Renal cortical epithelial cell (primary cell): ENCODE measurements around the gene ATAD3B. TPM values are rescaled to one million over a fixed set of nuclear protein-coding genes. Genes with fewer than 3 reads are reported as not detected.

Experiments
- DNase-seq: peaks from one replicate; pipeline ENCODE4 v3.0.0-alpha.2; 2011; ENCODE audit warnings: low read depth
- total RNA-seq: library from RNA; depleted of rRNA; stranded (reverse); fragments of >200 nt; gene quantifications from 2 replicates; pipeline ENCODE4 v1.2.3, GENCODE V29; 2014

ATAD3B gene
- total RNA-seq, 1 donor from 2014 or later: 12.2 TPM

- DNase-seq: no peak
These were observed 63.0 kb downstream of the ATAD3B start for GRCh38 chr1:1534401-1535154.

GRCh38 chr1:1535201-1536018 lies 63.8 kb downstream of the ATAD3B start:
- DNase-seq: no peak

DNA sequence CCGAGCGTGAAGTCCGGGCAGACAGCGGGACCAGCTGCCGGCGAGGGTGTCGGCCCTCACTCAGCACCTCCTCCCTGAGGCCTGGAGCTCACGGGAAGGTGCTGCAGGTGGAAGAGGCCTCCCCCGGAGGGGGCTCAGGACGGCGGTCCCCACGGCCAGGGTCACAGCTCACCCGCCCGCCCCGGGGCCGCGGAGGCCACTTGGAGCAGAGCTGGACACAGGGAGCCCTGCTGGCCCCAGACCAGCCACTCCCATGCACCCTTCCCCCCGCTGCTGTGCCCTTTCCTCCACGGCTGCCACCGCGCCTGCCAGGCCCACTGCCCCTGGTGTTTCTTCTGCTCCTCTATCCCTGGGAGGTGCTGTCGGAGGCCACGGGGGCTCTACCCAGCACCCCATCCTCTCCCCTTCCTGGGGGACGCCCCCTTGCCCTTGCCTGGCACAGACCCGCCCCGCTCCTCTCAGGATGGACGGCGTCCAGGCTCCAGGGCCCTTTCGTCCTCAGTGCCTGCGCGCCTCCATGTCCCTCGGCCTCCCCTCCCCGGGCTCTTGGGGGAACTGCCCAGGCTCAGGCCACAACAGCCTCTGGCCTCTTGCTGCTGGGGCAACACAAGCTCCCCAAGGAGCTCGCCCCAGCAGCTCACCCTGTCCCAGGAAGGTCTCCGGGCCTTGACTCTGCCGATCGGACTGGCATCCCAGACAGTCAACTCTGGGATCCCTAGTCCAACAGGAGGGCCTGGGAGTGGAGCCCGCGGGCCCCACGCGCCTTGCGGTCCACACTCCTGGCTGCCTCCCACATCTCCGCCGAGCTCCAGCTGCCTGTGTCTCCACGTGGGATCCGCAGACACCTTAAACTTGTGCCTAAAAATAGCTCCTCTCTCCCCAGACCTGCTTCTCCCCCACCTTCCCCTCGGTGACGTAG lies 64.7 kb downstream of the ATAD3B start:
- DNase-seq: no peak

DNA sequence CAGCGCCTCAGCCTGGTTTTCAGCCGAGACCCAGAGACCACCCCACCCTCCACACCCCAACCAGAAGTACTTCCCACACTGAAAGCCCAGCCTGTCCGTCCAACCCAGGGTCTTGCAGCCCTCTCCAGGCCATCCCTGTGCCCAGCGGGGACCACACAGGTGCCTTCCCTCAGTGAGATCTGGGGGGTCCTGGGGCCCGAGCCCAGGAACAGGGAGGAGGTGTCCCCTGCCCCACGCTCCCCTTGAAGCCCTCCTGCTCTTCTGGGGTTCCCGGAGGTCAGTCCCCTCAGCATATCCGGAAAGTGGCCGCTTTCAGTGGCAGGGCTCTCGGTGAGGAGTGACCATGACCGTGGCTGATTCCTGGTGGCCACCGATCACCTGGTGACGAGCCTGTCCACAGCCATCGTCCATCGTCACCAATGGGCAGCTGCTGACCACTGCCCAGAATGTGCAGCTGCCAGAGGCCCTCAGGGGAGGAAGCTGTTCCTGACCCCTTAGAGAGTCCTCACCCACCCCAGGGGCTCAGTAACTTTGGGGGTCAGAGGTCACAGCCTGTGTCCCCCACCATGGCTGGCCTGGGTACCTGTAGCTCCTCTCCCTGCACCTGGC lies 65.5 kb downstream of the ATAD3B start:
- DNase-seq: no peak

GRCh38 chr1:1537626-1538250 lies 66.2 kb downstream of the ATAD3B start:
- DNase-seq: no peak

GRCh38 chr1:1538334-1538733 lies 66.8 kb downstream of the ATAD3B start:
- no peak for DNase-seq

GRCh38 chr1:1538989-1539309 lies 67.4 kb downstream of the ATAD3B start:
- no peak for DNase-seq

DNA sequence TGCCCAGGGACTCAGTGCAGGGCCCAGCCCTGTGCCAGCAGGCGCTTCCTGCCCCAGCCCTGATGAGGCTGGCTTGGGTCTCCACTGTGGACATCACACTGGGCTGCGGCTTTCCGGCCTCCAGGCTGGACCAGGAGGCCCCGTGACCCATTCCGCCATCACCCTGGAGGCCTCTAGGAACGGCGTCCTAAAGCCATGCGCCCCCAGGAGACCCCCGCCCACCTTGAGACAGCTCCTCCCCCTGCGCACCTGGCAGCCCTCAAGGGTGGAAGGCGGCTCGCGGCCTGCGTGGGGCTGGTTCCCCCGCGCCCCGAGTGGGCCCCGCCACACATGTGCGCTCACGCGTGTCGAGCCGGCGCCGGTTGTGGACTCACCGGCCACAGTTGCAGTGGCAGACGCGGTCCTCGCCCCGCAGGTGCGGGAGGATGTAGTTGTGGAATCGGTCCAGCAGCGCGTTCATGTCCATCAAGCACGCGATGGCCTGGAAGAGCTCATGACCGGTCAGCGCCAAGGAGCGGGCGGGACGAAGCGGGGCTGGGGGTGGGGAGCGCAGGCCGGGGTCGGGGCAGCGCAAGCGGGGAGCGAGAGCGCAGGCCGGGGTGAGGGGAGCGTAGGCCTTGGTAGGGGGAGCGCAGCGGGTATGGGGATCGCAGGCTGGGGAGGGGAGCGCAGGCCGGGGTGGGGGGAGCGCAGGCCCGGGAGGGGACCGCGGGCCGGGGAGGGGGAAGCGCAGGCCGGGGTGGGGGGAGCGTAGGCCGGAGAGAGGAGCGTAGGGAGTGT lies 67.9 kb downstream of the ATAD3B start:
- no peak for DNase-seq

DNA sequence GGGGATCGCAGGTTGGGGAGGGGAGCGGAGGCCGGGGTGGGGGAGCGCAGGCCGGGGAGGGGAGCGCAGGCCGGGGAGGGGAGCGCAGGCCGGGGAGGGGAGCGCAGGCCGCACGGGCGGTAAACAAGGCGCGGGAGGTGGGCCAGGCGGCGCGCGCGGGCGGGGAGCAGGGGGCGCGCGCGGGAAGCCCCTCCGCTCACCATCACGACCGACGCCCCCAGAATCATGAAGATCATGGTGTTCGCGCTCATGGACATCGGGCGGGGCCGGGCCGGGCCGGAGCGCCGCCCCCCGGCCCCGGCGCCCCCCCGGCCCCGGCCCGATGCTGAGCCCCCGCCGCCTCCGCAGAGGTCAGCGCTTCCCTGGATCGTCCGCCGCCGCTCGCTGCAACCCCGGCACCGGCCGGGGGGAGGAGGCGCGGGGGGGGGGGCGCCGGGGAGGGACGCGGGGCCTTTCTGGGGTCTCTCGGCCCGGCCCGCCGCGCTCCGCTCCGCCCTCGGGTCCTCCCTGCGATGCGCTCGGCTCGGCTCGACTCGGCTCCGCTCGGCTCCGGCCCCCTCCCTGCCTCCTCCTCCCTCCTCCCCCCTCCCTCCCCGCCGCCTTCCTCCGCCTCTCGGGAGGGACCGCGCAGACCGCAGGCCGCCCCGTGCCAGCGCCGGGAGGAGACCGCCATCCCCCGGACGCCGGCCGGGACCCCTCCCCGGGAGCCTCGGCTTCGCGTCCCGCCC lies 68.7 kb downstream of the ATAD3B start, which contains the start of gene TMEM240:
Gene TMEM240, minus strand, starts transcription at position 535 of the 728 bp plus-strand sequence. Its CDS starts 278 bp downstream, at position 257.
- no peak for DNase-seq

DNA sequence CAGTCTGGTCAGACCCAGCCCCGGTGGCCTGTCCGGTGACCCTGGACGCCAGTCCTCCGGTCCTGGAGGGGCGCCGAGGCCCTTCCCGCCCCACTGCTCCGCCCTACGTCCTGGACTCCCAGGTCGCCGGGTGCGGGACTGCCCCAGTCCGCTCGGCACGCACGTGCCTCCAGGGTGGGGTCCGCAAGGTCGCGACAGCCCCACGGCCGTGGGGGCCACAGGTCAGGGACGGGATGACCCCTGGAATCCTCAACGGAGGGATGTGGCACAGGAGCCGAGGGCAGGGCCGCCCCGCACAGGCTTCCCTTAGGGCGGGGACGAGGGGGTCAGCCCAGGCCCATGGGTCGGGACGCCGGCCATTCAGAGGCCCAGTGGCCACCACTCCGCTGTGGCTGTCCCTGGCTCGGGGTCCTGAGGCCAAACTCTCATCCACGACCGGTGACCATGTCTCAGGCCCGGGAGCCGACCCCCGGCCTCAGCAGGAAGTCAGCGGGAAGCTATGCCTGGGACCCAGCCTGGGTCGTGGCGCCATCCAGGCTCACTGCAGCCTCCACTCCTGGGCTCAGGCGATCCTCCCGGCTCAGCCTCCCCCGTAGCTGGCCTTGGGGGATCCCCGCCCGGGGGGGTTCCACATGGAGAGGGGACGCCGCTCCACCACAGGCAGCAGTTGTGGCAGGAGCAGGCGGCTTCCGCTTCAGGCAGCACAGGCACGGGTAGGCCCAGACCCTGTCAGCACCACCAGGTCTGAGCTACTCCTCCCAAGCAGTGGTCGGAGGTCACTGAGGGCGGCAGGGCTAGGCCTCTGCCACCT lies 69.5 kb downstream of the ATAD3B start:
- no peak for DNase-seq

- DNase-seq: no peak
These were observed 70.6 kb downstream of the ATAD3B start for GRCh38 chr1:1541956-1542765.

DNA sequence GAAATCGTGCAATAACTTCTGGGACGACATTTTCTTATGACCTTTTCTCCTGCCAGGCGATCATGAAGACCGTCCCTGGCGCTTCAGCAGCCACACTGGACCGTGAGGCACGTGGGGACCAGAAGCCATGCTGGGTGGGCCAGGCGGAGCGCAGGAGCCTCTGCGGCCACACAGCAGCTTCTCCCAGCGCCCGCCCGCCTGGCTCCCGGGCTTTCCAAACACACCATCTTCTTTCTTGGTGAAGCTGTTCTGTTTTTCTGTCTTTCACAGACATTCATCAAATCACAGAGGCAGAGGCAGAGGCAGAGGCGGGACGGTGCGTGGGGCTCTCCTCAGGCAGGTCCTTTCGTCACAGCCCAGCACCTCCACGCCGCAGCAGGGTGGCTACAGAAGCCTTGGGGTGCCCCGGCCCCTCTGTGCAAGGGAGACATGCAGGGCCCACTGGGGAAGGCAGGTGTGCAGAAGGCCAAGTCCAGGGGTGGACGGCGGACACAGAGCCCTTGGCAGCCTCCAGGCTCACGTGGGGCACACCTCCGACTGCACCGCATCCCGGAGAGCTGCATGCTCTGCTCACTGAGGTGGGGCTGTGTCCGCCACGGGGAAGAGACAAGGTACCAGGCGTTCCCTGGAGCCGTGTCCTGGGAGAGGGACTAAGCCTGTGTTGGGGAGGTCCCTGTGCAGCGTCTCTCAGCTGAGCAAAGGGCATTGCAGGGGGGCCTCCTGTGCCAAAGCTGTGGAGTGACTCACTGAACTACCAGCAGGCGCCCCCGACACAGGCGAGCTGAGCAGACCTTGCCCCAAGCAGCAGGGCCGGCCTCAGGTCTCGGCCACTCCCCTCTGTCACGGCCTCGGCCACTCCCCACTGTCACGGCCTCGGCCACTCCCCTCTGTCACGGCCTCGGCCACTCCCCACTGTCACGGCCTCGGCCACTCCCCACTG lies 71.5 kb downstream of the ATAD3B start:
- DNase-seq: no peak

DNA sequence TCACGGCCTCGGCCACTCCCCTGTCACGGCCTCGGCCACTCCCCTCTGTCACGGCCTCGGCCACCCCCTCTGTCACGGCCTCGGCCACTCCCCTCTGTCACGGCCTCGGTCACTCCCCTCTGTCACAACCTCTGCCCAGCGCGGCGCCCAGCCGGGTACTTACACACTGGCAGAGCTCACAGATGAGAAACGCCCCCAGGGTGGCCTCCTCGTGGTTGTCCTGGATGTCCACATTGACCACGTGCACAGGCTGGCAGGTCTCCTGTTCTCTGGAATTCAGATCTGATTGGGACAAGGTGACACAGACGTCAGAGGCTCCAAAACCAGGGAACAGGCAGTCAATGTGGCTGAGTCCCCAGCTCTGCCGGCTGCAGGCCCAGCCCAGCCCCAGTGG lies 72.1 kb downstream of the ATAD3B start:
- DNase-seq: no peak

- DNase-seq: no peak
These were observed 73.0 kb downstream of the ATAD3B start for GRCh38 chr1:1544544-1544943.
